Keratinocyte (primary cell): ENCODE measurements around the gene SDK2. TPM values are rescaled to one million over a fixed set of nuclear protein-coding genes. Genes with fewer than 3 reads are reported as not detected.

ENCODE experiments used
- DNase-seq: peaks from one replicate; pipeline ENCODE4 v3.0.0-alpha.2; 2011; ENCODE audit warnings: low read depth, missing footprints, low spot score
- FAIRE-seq: peaks from 2 replicates; lab custom pipeline; 2011; peaks lifted over from hg19 to GRCh38; lab: Jason Lieb, UNC
- H2AFZ ChIP-seq: 2 replicates; pipeline ENCODE4 v1.6.0; 2012; ENCODE audit warnings: low read length, control low read depth, inconsistent platforms; ENCODE audit not compliant: control insufficient read depth
- H3K27ac ChIP-seq: 2 replicates; pipeline ENCODE4 v1.5.1; 2011; ENCODE audit warnings: low read length; ENCODE audit not compliant: control insufficient read depth, insufficient read depth
- H3K27me3 ChIP-seq: 3 replicates; pipeline ENCODE4 v1.6.0; 2011; ENCODE audit warnings: low read length; ENCODE audit not compliant: control insufficient read depth, insufficient read depth; ENCODE audit errors: extremely low read depth
- H3K36me3 ChIP-seq, 2 experiments: 2 replicates in 1 of 2; 3 replicates in 1 of 2; pipeline ENCODE4 v1.5.1; 2011; ENCODE audit warnings: low read length in 2 of 2, mild to moderate bottlenecking in 1 of 2; ENCODE audit not compliant: control insufficient read depth in 2 of 2, insufficient read depth in 2 of 2; ENCODE audit errors: extremely low read depth in 1 of 2
- H3K4me1 ChIP-seq: 3 replicates; pipeline ENCODE4 v1.5.1; 2011; ENCODE audit warnings: low read length; ENCODE audit not compliant: control insufficient read depth, insufficient read depth; ENCODE audit errors: extremely low read depth
- H3K4me2 ChIP-seq: 3 replicates; pipeline ENCODE4 v1.6.0; 2011; ENCODE audit warnings: low read depth, low read length; ENCODE audit not compliant: control insufficient read depth, insufficient read depth; ENCODE audit errors: extremely low read depth
- H3K4me3 ChIP-seq, 3 experiments: fragments of 200-600 bp in 1 of 3; sonication (generic) in 1 of 3; 2 replicates in 2 of 3; 3 replicates in 1 of 3; pipeline ENCODE4 v1.5.1; 2011 to 2016; ENCODE audit warnings: low read length in 3 of 3, mild to moderate bottlenecking in 3 of 3, control low read depth in 2 of 3, inconsistent platforms in 1 of 3, low read depth in 1 of 3, mixed read lengths in 1 of 3, mixed run types in 1 of 3, moderate library complexity in 1 of 3; ENCODE audit not compliant: control insufficient read depth in 2 of 3, insufficient read depth in 2 of 3; ENCODE audit errors: extremely low read depth in 1 of 3
- H3K79me2 ChIP-seq: 2 replicates; pipeline ENCODE4 v1.6.0; 2012; ENCODE audit warnings: low read length; ENCODE audit not compliant: control insufficient read depth, insufficient read depth
- H3K9ac ChIP-seq: 3 replicates; pipeline ENCODE4 v1.6.0; 2011; ENCODE audit warnings: low read length; ENCODE audit not compliant: control insufficient read depth, insufficient read depth; ENCODE audit errors: extremely low read depth
- H3K9me1 ChIP-seq: 3 replicates; pipeline ENCODE4 v1.6.0; 2011; ENCODE audit warnings: low read length; ENCODE audit not compliant: control insufficient read depth, insufficient read depth; ENCODE audit errors: extremely low read depth
- H3K9me3 ChIP-seq: 2 replicates; pipeline ENCODE4 v1.5.1; 2012; ENCODE audit warnings: low read depth, low read length; ENCODE audit not compliant: control insufficient read depth
- H4K20me1 ChIP-seq: 3 replicates; pipeline ENCODE4 v1.6.0; 2011; ENCODE audit warnings: low read length; ENCODE audit not compliant: control insufficient read depth, insufficient read depth; ENCODE audit errors: extremely low read depth
- CTCF ChIP-seq, 3 experiments: IDR thresholded peaks in 1 of 3; conservative IDR thresholded peaks in 1 of 3; optimal IDR thresholded peaks in 1 of 3; 2 replicates in 2 of 3; 3 replicates in 1 of 3; pipeline versions ENCODE3 to v1.5.1; 2011; ENCODE audit warnings: low read length in 3 of 3, mild to moderate bottlenecking in 3 of 3, moderate library complexity in 2 of 3, control low read depth in 1 of 3, inconsistent platforms in 1 of 3; ENCODE audit not compliant: insufficient read depth in 2 of 3; ENCODE audit errors: extremely low read depth in 1 of 3
- EZH2 ChIP-seq: IDR thresholded peaks from one replicate; pipeline ENCODE4 v1.6.1; 2012; ENCODE audit warnings: inconsistent platforms, mild to moderate bottlenecking, low read length, moderate library complexity
- dilution Hi-C: fragments of 300-500 bp; cut with MboI; formaldehyde crosslinking; loops from one replicate; pipeline ENCODE4 v1.7.0; 2020; ENCODE audit warnings: low sequenced_read_pairs; ENCODE audit not compliant: extremely low pct_ligation_motif_present
- polyA plus RNA-seq, 5 experiments: library from polyadenylated mRNA; depleted of rRNA in 3 of 5; stranded (reverse) in 3 of 5; stranded (forward) in 1 of 5; unstranded in 1 of 5; fragments of >200 nt; gene quantifications; 1 replicate in 1 of 5; 2 replicates in 3 of 5; 3 replicates in 1 of 5; pipeline versions ENCODE4 v1.2.1 to v1.2.3, GENCODE V29; 2011 to 2012; ENCODE audit warnings: missing spikeins in 2 of 5, low read depth in 1 of 5, low replicate concordance in 1 of 5

SDK2 gene
- polyA plus RNA-seq, 1 donor (not counting 4 experiments of a cell fraction or from before 2014, with no cell fraction given) = 1.8 TPM

GRCh38 chr17:73394512-73395450 lies 249.5 kb downstream of the SDK2 start:
- no peak overlapping the region for H3K4me2 ChIP-seq
- no peaks in the 10 kb centered on the region for H3K4me1 ChIP-seq
- dilution Hi-C loops = no loop called here
- no peak overlapping the region for H3K4me3 ChIP-seq
- H3K27me3 ChIP-seq = no peaks in the 10 kb centered on the region
- DNase-seq (no peak), FAIRE-seq (no peak)
- no peaks in the 10 kb centered on the region for H3K79me2 ChIP-seq
- no peak overlapping the region for H3K27ac ChIP-seq
- peaks cover 0 to 8% of the 10 kb centered on the region in 2 experiments for H3K36me3 ChIP-seq
- no peak overlapping the region for H2AFZ ChIP-seq
- H3K9ac ChIP-seq = no peak overlapping the region
- TF ChIP-seq CTCF (optimal IDR thresholded peaks at IDR 0.05 in 1 of 3, IDR thresholded peaks at IDR 0.05 in 1 of 3, conservative IDR thresholded peaks at IDR 0.05 in 1 of 3; ENCODE audit: extremely low read depth in 1 of 3, insufficient read depth in 2 of 3, low read length in 3 of 3) (no peak), EZH2 (no peak)
- no peaks in the 10 kb centered on the region for H3K9me1 ChIP-seq
- H4K20me1 ChIP-seq = no peaks in the 10 kb centered on the region
- H3K9me3 ChIP-seq = no peaks in the 10 kb centered on the region

DNA sequence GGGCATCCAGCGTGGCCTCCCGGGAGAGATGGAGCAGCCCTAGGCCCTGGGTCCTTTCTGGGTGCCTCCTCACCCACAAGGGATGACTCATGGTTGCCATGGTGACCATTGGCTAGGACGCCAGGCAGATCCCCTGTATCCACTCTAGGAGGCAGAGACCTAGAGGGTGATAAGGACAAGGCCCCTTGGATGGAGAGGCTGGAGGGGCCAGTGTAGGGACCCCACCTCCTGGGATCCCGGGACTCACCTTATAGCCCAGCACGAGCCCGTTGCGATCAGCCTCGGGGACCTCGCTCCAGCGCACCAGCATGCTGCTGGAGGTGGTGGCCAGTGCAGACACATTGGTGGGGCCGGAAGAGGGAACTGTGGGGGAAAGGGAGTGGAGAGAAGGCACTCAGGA lies 250.3 kb downstream of the SDK2 start:
- no peak overlapping the region for H3K9ac ChIP-seq
- no peaks in the 10 kb centered on the region for H3K9me3 ChIP-seq
- dilution Hi-C loops = no loop called here
- no peaks in the 10 kb centered on the region for H3K79me2 ChIP-seq
- H3K36me3 ChIP-seq = peaks cover 0 to 8% of the 10 kb centered on the region in 2 experiments
- H2AFZ ChIP-seq = no peak overlapping the region
- TF ChIP-seq CTCF (optimal IDR thresholded peaks at IDR 0.05 in 1 of 3, IDR thresholded peaks at IDR 0.05 in 1 of 3, conservative IDR thresholded peaks at IDR 0.05 in 1 of 3; ENCODE audit: extremely low read depth in 1 of 3, insufficient read depth in 2 of 3, low read length in 3 of 3) = no peak
- no peak for TF ChIP-seq EZH2
- no peak overlapping the region for H3K27ac ChIP-seq
- no peak overlapping the region for H3K4me3 ChIP-seq
- FAIRE-seq (no peak), DNase-seq (no peak)
- no peak overlapping the region for H3K4me2 ChIP-seq
- H4K20me1 ChIP-seq = no peaks in the 10 kb centered on the region
- H3K27me3 ChIP-seq = no peaks in the 10 kb centered on the region
- no peaks in the 10 kb centered on the region for H3K9me1 ChIP-seq
- H3K4me1 ChIP-seq = no peaks in the 10 kb centered on the region
